COLO668 (cell line): ENCODE measurements around the gene PLEKHG3.
"Not testable (repeated sequence)": the region's sequence is repeated elsewhere in the genome, so short reads cannot be mapped to it uniquely, and the experiment has no call there.

ENCODE experiments used
- DNase-seq: peaks from one replicate; lab custom pipeline; 2025; ENCODE audit not compliant: unreplicated experiment; lab: John Stamatoyannopoulos, UW

PLEKHG3 gene

GRCh38 chr14:64686282-64686615, 18.0 kb upstream of the PLEKHG3 start:
- no peak for DNase-seq

GRCh38 chr14:64688031-64688430, 16.2 kb upstream of the PLEKHG3 start:
- no peak for DNase-seq

GRCh38 chr14:64688811-64689281, 15.4 kb upstream of the PLEKHG3 start:
- peak; percentile 78 for DNase-seq

- DNase-seq: peak; percentile 64
Measured at GRCh38 chr14:64689289-64689688, 14.9 kb upstream of the PLEKHG3 start.

- DNase-seq: not testable (repeated sequence)
Measured at GRCh38 chr14:64690607-64691006, 13.6 kb upstream of the PLEKHG3 start.

- no peak for DNase-seq
Measured at GRCh38 chr14:64691376-64691775, 12.8 kb upstream of the PLEKHG3 start.

- DNase-seq: no peak
Measured at GRCh38 chr14:64692189-64692985, 11.8 kb upstream of the PLEKHG3 start.

- DNase-seq: no peak
Measured at GRCh38 chr14:64692986-64693809, 11.0 kb upstream of the PLEKHG3 start.

- DNase-seq: no peak
Measured at GRCh38 chr14:64693810-64694165, 10.4 kb upstream of the PLEKHG3 start.

GRCh38 chr14:64695071-64695470, 9.2 kb upstream of the PLEKHG3 start:
- no peak for DNase-seq

- no peak for DNase-seq
Measured at GRCh38 chr14:64696355-64696857, 7.8 kb upstream of the PLEKHG3 start.

GRCh38 chr14:64698903-64699302, 5.3 kb upstream of the PLEKHG3 start:
- DNase-seq: no peak

GRCh38 chr14:64700290-64700689, 3.9 kb upstream of the PLEKHG3 start:
- no peak for DNase-seq

- DNase-seq: no peak
Measured at GRCh38 chr14:64700894-64701293, 3.3 kb upstream of the PLEKHG3 start.

- no peak for DNase-seq
Measured at GRCh38 chr14:64701660-64702059, 2.6 kb upstream of the PLEKHG3 start.

GRCh38 chr14:64702493-64703394, 1.5 kb upstream of the PLEKHG3 start:
- peak; percentile 87 for DNase-seq

GRCh38 chr14:64703395-64704142, 655 bp upstream of the PLEKHG3 start:
- DNase-seq: no peak

GRCh38 chr14:64704743-64705380, 638 bp downstream of the PLEKHG3 start:
- DNase-seq: peak; percentile 76

- DNase-seq: peak; percentile 69
Measured at GRCh38 chr14:64705381-64706118, 1.3 kb downstream of the PLEKHG3 start.
